GM21367 (cell line): ENCODE data around the gene CCDC177.

Source experiments
- ATAC-seq: cut with Tn5 transposase; IDR thresholded peaks from one replicate; pipeline ENCODE4 v1.9.1; 2021; ENCODE audit not compliant: unreplicated experiment

The CCDC177 gene

DNA sequence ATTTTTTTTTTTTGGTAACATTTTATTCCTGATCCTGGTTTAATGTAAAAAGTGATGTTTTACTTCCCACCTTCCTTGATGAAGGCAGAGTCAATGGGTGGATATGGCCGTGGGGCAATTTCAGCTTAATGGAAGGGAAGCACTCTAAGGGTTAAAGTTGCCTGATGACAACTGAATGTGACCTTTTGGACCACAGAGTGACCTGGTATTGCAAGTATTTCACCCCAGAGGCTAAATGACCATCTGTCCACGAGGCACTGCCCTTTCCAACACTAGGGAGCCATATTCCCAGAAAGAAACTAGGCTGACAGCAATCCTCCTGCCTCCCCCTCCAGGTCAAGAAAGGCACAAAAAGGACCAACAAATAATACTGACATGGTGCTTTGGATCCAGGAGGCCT is 4.8 kb downstream of the CCDC177 start:
- no peak for ATAC-seq

DNA sequence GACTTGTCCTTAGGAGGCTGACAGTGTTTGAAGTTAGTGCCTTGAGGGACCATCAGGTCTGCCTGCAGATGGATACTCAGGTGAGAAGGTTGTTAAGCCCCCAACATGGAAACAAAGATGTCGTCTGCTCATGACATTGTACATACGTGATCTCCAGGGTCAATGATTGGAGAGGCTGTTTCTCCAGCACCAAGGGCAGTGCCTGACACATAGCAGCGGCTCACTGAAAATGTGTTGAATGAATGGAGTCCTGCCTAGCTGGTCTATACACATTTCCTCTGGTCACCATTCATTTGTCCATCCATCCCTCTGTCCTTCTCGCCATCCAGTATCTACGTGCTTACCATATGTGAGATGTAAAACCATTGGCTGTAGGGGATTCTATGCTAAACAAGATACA is 7.1 kb downstream of the CCDC177 start:
- ATAC-seq = no peak

DNA sequence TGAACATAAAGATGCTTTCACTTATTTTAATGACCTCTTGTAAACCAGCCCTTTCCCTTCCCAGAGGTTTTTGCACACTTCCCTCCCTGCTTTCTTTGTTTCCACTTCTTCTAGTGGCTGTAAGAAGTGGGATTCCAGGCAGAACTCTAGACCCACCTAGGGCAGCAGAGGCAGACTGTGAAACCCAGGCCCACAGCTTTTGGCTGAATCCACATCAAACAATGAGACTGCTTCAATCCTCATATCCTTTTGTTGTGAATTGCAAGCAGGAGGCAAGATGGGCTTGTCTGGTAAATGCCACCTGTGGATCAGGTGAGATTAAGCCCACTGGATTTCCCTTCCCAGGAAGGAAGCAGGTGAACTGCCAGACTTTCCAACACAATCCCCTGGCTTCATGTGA is 12.8 kb downstream of the CCDC177 start:
- ATAC-seq = no peak

DNA sequence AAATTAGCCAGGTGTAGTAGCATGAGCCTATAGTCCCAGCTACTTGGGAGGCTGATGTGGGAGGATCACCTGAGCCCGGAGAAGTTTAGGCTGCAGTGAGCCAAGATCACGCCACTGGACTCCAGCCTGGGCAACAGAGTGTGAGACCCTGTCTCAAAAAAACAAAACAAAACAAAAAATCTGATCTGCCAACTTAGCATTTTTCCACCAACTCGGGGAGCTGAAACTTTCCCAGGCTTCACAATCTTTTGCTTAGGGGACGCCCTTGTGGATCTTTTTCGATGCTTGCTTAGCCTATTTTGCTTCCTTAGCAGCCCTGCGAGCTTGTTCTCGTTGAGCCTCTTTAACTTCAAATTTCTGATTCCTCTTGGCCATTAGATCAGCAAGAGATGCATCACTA is 13.8 kb downstream of the CCDC177 start:
- ATAC-seq = no peak

DNA sequence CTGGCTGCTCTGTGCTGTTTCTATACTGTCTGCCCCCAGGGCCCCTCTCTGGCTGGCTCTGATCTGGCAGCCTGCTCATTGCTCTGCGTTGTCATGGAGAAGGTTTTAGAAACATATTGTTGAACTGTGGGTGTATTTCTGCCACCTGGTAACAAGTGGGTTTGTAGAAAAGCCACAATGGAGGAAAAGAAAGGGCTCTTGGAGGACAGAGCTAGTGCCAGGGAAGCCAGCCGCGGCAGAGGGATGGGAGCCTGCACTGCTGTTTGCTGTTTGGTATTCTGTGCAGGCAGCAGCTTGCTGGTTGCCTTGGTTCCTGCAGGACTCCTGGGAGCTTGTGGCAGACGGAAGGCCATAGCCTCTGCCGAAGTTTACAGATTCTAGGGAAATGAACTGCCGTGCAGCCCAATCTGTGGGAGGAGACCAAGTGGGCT is 15.1 kb downstream of the CCDC177 start:
- no peak for ATAC-seq

DNA sequence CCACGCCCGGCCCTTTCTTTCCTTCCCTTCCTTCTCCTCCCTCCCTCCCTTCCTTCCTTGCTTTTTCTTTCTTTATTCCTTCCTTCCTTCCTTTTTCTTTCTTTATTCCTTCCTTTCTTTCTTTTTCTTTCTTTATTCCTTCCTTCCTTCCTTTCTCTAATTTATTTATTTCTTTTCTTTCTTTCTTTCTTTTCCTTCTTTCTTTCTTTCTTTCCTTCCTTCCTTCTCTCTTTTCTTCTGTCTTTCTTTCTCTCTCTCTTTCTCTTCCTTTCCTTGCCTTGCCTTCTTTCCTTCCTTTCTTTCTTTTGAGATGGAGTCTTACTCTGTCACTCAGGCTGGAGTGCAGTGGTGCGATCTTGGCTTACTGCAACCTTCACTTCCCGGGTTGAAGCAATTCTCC is 15.9 kb downstream of the CCDC177 start:
- no peak for ATAC-seq

DNA sequence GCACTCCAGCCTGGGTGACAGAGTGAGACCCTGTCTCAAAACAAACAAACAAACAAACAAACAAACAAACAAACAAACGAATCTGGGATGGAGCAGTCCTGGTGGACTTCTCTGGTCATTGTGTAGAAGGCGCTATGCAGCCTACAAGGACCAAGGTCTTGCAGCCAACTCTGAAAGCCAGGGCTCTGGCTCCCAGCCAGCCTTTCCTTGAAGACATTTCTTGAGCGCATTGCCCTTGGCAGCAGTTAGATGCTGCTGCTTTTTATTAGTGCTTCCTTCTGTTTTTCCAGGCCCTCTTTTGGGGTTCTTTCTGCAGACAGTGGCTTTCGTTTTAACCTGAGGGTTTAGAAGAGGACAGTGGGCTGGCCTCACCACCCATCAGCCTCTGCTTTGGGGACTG is 20.2 kb downstream of the CCDC177 start:
- ATAC-seq = no peak

DNA sequence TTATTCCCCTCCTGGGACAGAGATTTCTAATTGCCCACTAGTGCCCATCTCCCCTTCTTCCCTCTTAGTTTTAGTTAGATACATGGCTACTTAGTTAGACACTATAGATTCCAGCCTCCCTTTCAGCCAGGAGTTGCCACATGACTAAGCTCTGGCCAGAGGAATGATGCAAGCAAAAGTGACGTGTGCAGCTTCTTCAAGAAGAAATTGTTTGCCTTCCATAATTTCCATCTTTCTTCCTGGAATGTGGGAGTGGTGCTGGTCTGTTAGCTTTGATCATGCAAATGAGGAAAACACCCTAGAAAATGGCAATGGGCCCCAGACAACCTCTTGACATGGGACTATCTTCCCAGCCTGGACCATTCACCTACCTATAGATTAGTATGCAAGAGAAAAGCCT is 21.4 kb downstream of the CCDC177 start:
- ATAC-seq = no peak

DNA sequence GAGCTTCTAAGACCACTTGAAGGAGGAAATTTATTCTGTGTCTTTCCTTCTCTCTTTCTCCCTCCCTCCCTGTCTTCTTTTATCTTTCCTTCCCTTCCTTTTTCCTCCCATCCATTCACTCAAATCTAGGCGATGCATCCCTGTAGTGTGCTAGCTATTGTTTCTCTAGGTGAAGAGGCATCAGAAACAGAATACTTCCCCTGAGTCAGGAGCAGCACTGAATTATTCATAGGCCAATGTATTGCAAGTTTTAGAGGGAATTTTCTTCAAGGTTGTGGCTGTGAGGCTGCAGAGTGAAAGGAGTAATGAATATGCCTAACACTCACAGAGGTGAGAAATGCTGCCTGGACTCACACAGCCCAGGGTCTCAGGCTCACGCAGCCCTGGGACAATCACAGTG is 23.2 kb downstream of the CCDC177 start:
- ATAC-seq = no peak

DNA sequence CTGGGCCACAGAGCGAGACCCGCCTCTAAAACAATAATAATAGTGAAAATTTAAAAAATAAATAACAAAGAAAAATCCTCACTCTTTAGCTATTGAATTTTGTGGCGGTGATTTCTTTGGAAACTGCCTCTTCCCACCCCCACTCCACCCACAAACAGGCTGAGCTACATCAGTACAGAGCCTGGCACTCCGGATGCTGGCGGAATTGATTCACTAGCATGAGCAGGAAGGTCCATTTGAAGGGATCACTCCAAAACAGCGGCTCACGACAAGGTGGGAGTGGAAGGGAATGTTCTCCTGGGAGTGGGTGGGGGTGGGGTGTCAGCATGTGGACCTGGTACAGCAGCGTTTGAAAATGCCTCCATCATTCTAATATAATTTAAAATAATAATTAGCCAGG is 26.1 kb downstream of the CCDC177 start:
- no peak for ATAC-seq

DNA sequence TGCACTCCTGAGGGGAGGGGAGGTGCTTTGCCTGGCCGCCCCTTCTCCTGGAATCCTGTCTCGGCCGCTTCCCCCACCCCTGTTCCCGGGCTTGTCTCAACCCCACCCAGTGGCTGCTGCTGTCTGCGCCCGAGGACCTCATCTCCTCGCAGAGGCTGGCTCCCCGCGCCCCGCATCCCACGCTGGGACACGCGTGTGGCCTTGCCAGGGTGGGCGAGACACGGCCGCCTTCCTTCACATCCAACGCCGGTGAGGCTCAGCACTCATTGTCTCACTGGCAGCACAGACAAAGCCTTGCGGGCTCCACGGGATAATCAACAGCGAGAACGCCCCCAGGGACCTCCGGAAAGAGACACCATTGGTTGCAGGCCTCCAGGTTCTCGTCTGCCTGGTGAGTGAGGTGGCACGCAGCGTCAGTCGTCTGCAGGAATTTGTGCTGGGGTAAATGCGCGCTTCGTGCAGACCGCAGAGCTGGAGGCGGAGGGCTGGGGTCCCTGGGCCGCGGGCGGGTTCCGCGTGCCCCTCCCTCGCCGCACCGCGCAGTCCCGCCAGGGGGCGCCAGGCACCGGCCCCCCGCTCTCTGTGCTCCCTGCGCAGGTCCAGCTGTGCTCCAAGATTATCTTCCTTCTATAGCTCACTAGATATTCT is 26.8 kb downstream of the CCDC177 start:
- no peak for ATAC-seq

DNA sequence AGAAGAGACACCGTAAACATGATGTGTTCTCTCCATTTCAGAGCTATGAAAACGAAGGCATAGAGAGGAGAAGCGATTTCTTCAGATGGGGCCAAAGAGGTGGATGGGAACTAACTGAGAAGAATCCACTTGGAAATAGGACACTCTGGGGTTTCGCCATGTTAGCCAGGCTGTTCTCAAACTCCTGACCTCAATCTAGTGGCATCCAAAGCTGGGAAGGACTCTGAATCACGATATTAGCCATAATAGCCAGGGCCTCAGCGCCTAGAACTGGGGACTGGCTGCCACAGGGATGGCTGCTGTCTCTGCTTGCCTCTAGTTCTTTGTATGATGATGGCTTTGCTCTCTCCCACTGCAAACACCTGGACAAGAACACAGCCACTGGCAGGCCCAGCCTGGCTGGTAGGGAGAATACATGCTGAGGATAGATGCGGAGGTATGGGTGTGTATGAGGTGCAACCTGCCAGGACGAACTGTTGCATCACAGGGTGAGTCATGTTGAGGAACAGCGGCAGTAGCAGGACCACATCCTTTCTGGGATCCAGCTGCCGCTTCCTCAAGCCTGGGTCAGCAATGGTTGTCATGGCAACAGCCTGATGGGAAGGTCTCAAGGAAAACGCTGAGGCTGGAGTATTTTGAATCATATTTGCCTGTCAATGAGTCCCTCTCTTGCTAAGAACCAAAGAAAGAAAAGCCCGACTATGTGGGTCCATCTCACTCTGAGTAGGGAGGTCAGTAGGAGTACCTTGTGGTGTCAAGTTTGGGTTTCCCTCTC is 31.1 kb downstream of the CCDC177 start:
- ATAC-seq = no peak

DNA sequence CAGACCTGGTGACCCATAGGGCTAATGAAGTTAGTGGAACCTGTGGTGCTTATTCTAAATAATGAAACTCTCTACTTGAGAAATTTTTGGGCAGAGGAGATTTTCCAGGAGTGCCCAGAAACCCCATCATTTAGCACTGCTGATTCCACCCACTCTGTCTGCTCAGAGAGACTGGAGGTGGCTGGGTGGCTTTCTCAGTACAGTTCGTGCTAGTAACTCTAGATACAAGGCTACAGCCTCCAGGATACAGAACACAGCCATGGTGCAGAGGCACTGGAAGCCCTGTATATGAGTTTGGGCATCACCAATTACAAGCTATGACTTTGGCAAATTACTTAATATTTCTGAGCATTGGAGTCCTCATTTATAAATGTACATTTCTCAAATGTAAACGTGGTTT is 32.4 kb downstream of the CCDC177 start:
- no peak for ATAC-seq

DNA sequence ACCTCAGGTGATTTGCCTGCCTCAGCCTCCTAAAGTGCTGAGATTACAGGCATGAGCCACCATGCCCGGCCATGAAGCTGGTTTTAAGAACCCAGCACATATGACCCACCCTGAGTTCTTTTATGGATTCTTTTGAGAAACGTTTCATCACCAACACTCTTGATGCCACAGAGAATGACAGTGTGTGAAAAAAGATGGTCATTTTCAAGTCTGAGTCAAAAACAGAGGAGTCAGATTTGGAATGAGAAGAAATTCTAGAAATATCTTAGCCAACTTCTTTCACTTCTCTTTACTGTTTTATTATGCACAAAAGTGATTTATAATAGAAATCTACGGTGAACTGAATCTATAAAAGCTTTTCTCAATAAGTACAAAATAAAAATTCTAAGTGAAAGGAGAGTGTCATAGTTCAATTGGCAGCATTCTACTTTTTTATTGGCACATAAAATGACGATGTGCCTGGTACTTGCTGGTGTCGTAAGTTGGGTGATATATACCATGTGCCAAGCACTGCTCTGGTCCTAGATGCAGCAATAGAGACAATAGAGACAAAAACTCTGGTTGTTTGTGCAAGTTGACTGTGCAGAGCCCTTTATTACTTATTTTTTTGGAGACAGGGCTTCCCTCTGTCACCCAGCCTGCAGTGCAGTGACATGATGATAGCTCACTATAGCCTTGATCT is 33.9 kb downstream of the CCDC177 start:
- ATAC-seq = no peak

DNA sequence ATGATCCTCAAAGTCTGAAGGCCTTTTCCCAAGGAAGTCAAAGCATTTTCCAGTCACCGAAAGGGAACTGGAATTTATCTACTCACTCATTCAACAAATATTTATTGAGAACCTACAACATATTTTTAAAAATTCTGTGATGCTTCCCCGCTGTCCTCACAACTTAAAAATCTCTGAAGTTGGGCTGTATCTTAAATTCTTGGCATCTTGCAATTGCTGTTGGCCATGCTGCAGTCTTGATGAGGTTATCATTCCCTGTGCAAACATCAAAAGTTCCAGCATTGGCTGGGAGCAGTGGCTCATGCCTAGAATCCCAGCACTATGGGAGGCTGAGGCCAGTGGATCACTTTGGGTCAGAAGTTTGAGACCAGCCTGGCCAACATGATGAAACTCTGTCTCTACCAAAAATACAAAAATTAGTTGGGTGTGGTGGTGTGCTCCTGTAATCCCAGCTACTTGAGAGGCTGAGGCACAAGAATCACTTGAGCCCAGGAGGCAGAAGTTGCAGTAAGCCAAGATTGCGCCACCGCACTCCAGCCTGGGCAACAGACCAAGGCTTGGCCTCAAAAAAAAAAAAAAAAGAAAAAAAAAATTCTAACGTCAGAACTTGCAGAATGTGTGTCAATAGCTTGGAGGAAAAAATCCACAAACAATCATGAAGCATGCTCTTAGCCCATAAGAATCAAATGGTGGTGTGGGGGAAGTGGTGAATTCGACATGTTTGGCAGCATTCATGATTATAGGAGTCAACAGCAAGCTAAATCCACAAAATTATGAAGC is 34.9 kb downstream of the CCDC177 start:
- no peak for ATAC-seq

DNA sequence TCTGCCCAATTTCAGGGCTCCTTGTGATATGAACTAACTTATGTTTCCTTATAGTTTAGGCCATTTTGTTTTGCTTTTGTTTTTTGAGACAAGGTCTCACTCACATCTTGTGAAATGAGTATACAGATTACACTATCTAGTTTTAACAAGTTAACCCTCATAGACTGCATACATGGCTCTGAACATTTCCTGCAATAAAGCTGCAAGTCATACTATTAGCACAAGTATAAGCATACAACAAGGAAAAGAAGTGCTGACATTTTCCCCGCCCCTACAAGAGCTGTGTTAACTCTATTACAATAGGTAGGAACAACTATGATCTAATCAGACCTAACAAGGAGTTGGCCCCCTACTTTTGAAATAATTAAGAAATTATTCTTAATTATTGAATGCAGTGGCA is 35.9 kb downstream of the CCDC177 start:
- no peak for ATAC-seq

DNA sequence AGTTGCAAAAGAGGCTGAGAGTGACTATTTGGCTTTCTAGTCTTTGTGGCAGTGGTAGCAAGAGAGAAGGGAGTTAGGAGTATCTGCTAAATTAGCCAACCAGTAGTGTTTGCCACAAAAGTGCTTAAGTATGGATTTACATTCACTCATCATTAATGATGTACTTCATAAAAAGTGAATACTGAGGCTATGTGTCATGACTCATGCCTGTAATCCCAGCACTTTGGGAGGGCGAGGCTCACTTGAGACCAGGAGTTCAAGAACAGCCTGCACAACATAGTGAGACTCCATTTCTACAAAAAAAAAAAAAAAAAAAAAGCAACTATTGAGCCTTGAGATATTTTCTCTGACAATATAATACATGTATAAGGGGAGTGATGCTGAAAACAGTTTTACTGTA is 36.8 kb downstream of the CCDC177 start:
- no peak for ATAC-seq

DNA sequence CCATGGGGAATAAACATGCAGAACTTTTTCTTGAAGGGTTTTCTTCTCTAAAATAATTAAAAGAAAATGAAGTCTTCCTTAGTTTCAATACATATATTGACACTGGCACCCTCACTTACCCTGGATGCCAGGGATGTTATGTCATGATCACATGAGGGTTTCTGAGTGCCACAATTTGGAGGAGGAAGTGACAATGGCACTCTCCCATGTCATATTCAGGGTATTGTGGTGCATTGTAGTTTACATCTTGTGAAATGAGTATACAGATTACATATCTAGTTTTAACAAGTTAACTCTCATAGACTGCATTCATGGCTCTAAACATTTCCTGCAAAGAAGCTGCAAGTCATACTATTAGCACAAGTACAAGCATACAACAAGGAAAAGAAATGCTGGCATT is 37.7 kb downstream of the CCDC177 start:
- ATAC-seq = no peak

DNA sequence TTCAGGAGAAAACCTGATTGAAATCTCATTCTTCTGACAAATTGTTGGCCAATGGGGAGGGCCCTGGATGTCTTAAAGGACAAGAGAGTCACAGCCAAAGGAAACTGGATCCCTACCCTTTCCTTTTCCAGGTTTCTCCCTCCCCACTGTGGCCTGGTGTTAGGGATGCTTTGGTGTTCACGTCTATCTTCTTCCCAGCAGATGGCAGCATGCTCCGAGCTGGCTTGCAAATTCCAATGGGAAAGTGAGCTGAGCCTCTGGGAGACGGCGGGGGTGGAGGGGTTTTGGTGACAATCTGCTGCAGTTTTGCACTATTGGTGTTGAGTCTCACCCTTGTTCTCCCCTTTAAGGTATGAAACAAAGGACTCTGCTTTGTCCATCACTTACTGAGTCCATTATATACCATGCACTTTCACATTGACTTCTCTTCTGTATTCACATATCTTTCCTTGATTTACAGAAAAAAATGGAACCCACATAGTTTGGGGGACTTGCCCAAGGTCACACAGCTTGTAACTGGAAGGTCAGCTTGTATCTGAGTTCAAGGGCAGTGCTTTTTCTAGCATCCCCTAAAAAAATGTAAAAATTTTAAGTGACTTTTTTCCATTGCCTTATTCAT is 39.3 kb downstream of the CCDC177 start:
- no peak for ATAC-seq

DNA sequence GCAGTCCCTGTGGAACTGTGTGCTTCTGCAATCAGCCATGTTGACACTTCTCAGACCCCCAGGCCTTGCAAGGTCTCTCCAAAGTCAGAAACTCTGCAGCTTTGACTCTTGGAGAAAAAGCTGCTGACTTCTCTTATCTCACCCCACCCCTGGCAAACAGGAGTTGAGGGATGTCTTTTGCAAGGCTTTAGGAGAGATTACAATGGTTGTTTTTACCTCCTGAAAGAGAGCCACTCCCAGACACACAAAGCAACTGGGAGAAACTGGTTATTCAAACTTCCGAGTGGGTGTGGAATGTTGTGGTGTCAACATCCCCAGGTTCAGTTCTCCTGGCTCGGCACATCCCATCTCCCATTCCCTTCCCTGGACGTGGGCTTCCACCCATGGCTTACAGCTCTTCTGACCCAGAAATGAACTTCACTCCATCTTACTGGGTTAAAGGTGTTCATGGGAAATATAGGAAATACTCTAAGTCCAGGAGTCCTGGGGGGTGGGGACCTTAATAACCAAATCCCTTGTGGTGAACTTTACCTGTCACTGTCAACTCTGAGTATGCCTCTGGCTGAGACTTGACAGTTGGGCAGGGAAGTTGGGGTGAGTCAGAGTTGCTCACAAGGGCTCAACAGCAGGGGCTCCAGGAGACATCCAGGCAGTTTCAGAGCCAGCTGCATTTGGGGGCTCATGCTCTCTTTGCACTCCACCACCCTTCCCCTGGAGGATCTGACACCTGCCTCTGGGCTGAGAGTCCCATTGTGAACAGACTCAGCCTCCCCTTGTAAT is 41.9 kb downstream of the CCDC177 start:
- ATAC-seq = no peak
